ENCODE results near the gene TSC22D3.

Gene TSC22D3

DNA sequence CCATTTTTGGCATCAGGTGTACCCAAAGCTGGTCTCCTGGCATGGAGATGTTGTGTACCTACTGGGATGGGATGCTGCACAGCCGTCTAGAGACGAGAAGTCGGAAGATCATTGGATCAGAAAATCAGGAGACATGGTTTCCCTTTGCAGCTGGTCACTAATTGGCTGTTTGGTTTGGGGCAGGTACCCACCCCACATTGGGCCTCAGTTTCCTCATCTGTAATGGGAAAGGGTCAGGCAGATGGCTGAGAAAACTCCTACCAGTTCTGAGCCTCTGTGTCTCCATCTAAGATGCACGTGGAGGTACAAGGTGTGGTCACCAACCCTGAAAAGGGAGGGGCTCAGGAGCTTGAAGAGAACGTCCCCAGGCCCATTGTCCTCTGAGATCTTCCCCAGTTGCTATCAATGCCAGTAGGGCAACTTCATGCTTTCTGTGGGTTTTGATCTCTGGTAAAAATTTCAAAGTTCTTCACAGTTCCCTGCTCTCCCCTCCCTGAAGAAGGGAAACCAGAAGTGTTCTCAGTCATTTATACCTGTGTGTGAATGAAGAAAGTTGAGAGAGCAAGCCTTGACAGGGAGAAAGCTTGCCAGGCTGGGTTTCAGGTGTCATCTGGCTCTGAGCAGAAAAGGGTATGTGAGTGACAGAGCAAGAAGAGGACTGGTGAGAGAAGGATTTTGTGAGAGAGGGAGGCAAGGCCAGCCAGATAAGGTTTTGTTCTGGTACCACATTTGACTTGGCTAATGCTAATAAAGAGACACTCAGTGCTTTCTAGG, 15.1 kb downstream of the TSC22D3 start:
- no peak for DNase-seq (ENCODE audit: low read depth in 2 of 2)

DNA sequence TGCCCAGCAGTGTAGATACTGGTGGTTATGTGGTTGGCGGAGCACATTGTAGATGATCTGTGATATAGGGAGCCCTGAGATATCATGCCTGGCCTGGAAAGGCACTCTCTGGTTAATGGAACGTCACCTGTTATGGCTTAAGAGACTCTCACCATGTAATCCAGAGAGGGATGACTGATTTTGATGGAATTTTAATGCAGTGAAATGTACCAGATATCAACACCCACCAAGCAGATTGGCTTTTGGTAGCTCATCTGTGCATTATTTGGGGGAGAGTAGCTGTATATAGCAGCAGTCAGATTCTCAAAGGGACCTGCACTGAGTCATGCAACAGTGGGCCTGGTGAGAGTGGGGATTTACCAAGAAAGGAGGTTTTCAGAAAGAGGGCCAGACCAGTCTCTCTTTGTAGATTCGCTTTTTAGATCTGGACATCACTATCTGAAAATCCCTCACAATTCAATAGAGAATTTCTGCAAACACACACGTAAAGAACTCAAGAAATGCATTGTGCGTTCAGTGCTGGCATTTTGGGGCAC, 17.3 kb downstream of the TSC22D3 start:
- DNase-seq (ENCODE audit: low read depth in 2 of 2) = no peak

DNA sequence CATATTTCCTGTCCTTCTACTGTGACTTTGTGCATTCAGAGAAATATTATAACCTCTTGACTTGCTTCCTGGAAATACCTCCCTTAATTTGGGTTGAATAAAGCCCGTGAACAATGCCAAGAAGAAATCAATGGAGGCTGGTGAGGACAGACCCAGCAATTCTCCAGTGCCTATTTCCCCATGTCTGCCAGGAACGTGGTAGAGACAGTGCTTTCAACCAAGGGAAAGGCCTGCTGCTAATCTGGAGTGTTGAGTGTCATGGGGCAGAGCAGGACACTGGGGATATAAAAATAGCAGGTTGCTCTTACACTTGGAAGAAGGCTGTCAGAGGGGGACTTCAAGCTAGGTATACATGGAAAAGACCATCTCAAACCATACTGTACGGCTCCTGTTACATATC, 19.9 kb downstream of the TSC22D3 start:
- DNase-seq (ENCODE audit: low read depth in 2 of 2) = no peak

DNA sequence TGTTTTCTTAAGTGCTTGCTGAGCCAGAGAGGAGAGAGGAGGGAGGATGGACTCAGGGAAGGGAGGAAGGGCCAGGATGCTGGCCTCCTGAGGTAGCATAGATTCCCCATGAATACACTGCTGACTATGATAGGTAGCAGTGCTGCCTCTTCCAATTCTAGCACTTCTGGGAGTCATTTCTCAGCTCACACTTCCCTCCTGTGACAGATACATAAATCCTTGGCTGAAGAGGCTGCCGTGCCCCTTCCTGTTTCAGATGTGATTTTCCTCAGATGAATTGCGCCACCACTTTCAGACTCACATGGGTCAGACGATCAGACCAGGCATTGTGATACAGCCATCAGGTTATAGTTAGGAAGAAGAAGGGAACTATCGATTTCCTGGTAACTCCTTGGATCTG, 22.4 kb downstream of the TSC22D3 start:
- no peak for DNase-seq (ENCODE audit: low read depth in 2 of 2)

- DNase-seq (ENCODE audit: low read depth in 2 of 2) = no peak
Observed at GRCh38 chrX:107752714-107753113, 22.9 kb downstream of the TSC22D3 start.

DNA sequence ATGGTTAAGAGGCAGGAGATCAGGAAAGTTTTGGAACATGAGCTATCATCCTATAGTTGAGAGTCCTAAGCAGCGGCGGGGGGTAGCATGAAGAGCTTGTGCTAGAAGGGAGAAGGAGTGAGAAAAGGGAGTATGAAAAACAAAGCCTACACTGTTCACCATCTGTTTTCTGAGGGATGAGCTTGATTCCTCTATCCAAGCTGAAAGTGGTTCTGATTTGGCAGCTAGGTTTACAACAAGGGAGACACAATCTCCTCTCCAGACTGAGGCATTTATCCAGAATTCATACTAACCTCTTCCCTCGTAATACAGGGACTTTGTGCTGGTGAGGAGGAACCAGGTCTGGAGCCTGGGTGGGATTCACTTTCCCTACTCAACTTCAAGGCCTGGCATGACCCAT, 23.5 kb downstream of the TSC22D3 start:
- no peak for DNase-seq (ENCODE audit: low read depth in 2 of 2)

DNA sequence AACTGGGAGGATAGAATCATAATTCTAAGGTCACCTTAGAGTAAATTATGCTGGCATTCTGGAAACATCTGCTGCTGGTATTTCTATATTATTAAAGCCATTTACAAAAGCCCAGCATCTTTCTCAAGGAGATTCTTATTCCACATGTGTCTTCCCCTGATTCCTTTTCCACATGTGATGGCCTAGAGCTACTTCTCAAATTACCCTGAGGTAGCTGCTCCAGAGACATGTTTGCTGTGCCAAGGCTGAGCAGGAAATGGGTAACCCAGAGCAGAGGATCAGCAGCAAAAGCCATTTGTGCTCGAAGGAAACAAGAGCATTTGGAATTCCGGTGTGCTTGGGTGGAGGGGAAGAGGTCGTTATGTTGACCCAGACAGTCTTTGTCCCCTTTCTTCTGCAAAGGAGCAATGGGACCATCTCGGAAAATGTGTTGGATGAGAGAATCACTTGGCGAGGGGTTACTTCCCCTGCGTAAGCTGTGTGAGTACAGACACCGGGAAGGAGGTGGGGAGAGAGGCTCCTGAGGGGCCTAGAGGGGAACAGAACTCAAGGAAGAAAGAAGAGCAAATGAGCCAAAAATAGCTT, 24.6 kb downstream of the TSC22D3 start:
- DNase-seq (ENCODE audit: low read depth in 2 of 2) = no peak

DNA sequence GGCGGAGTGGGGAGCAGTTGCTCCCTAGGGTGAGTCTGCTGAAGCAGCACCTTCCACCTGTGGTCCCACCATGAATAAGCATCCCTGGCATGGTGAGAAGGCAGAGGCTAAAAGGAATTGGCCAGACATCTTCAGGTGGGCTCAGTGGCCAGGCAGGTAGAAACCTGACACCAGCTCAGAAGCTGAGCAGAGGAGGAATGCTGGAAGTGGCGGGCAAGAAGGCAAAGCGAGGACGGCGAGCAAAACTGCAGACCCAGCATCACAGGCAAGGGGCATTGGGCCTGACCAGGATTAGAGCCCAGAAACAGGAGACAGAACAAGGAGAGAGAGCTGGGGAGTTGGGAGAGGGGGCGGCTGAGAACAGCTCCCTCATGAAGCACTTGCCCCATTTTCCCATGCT, 25.3 kb downstream of the TSC22D3 start:
- no peak for DNase-seq (ENCODE audit: low read depth in 2 of 2)

DNA sequence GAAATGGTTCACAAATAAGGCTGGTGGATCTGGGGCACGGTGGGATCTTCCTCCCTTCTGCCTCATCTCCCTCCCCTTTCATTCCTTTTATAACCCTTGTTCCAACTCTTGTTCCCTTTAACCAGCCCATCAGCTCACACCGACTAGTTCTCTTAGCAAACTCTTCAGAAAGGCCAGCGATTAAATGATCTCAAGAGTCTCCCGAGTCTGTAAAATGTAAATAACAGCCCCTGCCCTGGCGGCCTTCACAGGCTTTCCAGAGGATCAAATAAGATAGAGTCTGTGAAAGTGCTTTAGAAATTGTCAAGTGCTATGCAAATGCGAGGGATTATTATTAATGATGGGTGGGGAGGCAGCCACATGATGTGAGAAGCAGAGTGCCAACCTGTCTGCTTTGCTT, 27.1 kb downstream of the TSC22D3 start:
- no peak for DNase-seq (ENCODE audit: low read depth in 2 of 2)

- DNase-seq (ENCODE audit: low read depth in 2 of 2) = no peak
Observed at GRCh38 chrX:107747596-107748161, 27.9 kb downstream of the TSC22D3 start.

DNA sequence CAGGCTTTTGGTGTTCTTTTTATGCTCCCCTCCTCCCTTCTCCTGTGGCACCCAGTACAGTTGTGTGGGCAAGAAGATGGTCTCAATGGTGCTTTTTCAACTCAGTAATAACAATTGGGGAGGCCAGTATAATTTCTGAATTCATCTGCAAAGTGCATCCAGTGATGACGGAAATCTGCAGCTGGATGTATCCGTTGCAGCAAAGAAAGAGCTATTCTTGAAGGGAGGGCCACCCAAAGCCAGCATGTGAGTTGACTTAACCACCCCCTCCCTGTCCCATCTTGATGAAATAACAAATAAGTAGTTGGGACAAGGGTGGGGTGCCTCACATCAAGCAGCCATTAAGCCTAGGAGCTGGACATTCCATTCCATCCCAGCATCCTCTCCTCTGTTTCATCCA, 30.7 kb downstream of the TSC22D3 start:
- no peak for DNase-seq (ENCODE audit: low read depth in 2 of 2)

DNA sequence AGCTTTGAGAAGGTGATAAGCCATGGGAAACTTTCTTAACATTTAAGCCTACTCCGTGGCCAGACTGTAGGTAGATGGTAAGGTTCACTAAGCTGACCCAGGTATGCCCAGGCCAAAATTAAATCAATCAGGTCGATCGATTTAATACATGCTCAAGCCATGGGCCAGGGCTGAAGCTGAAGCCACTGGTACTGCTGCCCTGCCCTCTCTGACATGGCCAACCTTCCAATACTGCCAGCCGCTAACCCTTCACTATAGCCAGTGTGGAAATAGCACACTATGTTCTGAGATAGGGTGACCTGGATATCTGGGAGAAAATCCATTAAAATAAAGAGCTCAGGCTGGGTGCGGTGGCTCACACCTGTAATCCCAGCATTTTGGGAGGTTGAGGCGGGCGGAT, 31.6 kb downstream of the TSC22D3 start:
- DNase-seq (ENCODE audit: low read depth in 2 of 2) = no peak

GRCh38 chrX:107742700-107743191, 32.8 kb downstream of the TSC22D3 start:
- DNase-seq (ENCODE audit: low read depth in 2 of 2) = no peak

- no peak for DNase-seq (ENCODE audit: low read depth in 2 of 2)
Observed at GRCh38 chrX:107741404-107741790, 34.2 kb downstream of the TSC22D3 start.

GRCh38 chrX:107739541-107739940, 36.0 kb downstream of the TSC22D3 start:
- no peak for DNase-seq (ENCODE audit: low read depth in 2 of 2)

DNA sequence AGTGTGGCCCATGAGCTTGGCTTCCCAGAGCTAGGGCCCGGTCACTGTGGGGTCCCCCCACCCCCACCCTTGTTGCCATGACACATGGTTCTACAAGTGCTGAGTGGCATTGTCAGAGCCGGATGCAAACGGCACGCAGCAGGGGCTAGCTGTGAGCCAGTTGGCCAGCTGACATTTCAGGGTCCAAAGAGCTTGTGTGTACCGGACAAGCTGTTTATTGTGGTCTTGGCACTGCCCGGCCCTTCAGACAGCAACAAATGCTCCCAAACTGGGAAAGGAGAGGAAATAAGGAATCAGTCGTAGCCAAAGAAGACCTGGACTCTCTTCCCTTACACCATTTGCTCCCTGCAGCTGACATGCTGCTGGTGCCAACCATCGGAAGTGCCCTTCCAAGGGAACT, 36.8 kb downstream of the TSC22D3 start:
- DNase-seq (ENCODE audit: low read depth in 2 of 2) = no peak

DNA sequence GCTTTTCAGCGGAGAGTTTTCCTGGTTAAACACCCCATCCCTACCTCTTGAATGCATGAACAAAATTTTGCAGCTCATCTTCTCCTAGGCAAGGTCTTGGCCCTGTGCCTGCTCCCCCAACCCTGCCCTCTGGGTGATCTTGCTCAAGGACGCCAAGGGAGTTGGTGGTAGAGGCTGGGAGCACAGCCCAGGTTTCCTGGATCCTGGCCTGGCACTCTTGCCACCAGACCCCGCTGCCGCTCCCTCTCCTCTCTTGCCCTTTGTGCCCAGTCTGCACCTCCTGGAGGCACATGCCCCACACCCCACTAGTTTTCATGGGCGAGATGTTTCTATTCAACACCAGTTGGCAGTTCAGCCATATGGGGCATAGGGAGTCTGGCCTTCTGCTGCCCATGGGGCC, 37.3 kb downstream of the TSC22D3 start:
- no peak for DNase-seq (ENCODE audit: low read depth in 2 of 2)

DNA sequence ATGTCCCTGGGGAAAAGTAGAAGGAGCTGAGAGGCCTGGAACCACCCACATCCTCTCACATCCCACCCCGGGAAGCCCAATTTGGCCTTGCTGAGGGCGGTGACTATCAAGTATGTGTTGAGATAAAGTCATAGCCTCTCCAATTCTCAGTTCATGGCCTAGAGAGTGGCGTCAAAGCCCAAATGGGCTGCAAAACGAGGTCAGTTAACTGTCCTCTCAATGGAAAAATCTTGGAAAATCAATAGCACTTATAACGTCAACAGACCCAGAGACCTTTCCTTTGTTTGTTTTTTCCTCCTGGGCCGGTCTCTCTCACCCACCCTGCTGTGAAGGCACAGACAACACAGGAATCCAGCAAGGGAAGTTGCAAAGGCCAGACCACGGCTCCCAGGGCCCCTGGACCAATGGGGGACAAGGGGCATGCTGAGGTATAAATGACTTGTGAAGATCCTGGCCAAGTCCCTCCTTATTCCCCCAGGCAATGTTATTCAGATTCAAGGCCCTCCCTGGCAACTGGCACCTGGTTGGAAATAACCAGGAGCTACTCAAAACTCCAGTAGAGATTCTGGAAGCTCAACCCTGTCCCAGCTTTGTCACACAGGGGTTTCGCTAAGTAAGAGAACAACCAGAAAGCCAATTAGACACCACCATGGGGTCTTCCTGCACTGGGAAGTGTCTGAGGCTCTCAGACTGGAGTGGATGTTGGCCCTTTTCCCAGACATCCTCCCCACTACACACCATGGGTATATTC, 38.6 kb downstream of the TSC22D3 start:
- no peak for DNase-seq (ENCODE audit: low read depth in 2 of 2)

- DNase-seq (ENCODE audit: low read depth in 2 of 2) = no peak
Observed at GRCh38 chrX:107734646-107735045, 40.9 kb downstream of the TSC22D3 start.

- no peak for DNase-seq (ENCODE audit: low read depth in 2 of 2)
Observed at GRCh38 chrX:107733686-107734085, 41.9 kb downstream of the TSC22D3 start.

- DNase-seq (ENCODE audit: low read depth in 2 of 2) = no peak
Observed at GRCh38 chrX:107731831-107732502, 43.6 kb downstream of the TSC22D3 start.

Data from fibroblast of skin of left quadriceps (primary cell).